IMR-90 (cell line): ENCODE data around the gene JAKMIP1. TPM values are rescaled to one million over a fixed set of nuclear protein-coding genes. Genes with fewer than 3 reads are reported as not detected.

Experiments used
- ATAC-seq: fragments of 200-7000 bp; cut with Tn5 transposase; 2 replicates; pipeline ENCODE4 v1.9.1; 2020; ENCODE audit warnings: low read depth, mild to moderate bottlenecking, moderate library complexity
- BruUV-seq: library from RNA; stranded (reverse); fragments of 400-500 nt; replicated peaks from 2 replicates; lab custom pipeline; 2021; lab: Mats Ljungman, UMichigan
- CTCF ChIA-PET: fragments of 300-600 bp; formaldehyde crosslinking; extraction: SDS; loops from one replicate; lab custom pipeline; 2021; ENCODE audit warnings: antibody characterized with exemption; lab: Yijun Ruan, JAX
- POLR2A ChIA-PET: fragments of 300-600 bp; sonication (Branson Sonifier 250); formaldehyde crosslinking; loops from one replicate; lab custom pipeline; 2022; ENCODE audit warnings: antibody characterized with exemption; ENCODE audit not compliant: unreplicated experiment; lab: Charles Lee
- DNase-seq: peaks from one replicate; pipeline ENCODE4 v3.0.0; 2013
- H2AFZ ChIP-seq: replicated peaks from 2 replicates; pipeline ENCODE3; 2013; ENCODE audit warnings: low read length, mild to moderate bottlenecking; ENCODE audit not compliant: poor library complexity
- H2AK5ac ChIP-seq: 2 replicates; pipeline ENCODE4 v1.6.1; 2013; ENCODE audit warnings: low read depth, low read length, inconsistent platforms
- H2AK9ac ChIP-seq: replicated peaks from 2 replicates; pipeline ENCODE3; 2013; ENCODE audit warnings: mild to moderate bottlenecking, low read depth, low read length, moderate library complexity; ENCODE audit not compliant: poor library complexity
- H2BK120ac ChIP-seq: 2 replicates; pipeline ENCODE4 v1.6.1; 2013; ENCODE audit warnings: low read depth, low read length, inconsistent platforms
- H2BK15ac ChIP-seq: 3 replicates; pipeline ENCODE4 v1.6.1; 2013; ENCODE audit warnings: low read depth, low read length, inconsistent platforms
- H2BK20ac ChIP-seq: 2 replicates; pipeline ENCODE4 v1.6.1; 2013; ENCODE audit warnings: low read depth, mild to moderate bottlenecking, inconsistent platforms, low read length, moderate library complexity
- H2BK5ac ChIP-seq: 2 replicates; pipeline ENCODE4 v1.6.1; 2013; ENCODE audit warnings: mild to moderate bottlenecking, low read depth, low read length, inconsistent platforms; ENCODE audit not compliant: poor library complexity, severe bottlenecking
- H3K14ac ChIP-seq: replicated peaks from 2 replicates; pipeline ENCODE4 v1.6.1; 2013; ENCODE audit warnings: low read depth, low read length, inconsistent platforms
- H3K18ac ChIP-seq: 2 replicates; pipeline ENCODE4 v1.6.1; 2013; ENCODE audit warnings: low read depth, low read length, control low read depth
- H3K23ac ChIP-seq: 2 replicates; pipeline ENCODE4 v1.6.1; 2013; ENCODE audit warnings: low read depth, low read length, inconsistent platforms
- H3K27ac ChIP-seq: 2 replicates; pipeline ENCODE4 v1.5.1; 2013; ENCODE audit warnings: mild to moderate bottlenecking, control low read depth, low read length; ENCODE audit not compliant: insufficient read depth
- H3K27me3 ChIP-seq: 2 replicates; pipeline ENCODE4 v1.6.1; 2013; ENCODE audit warnings: low read length; ENCODE audit not compliant: control insufficient read depth, insufficient read depth
- H3K36me3 ChIP-seq: 2 replicates; pipeline ENCODE4 v1.6.1; 2013; ENCODE audit warnings: low read length, mixed read lengths; ENCODE audit not compliant: control insufficient read depth, insufficient read depth
- H3K4ac ChIP-seq: 2 replicates; pipeline ENCODE4 v1.6.1; 2013; ENCODE audit warnings: low read depth, low read length, inconsistent platforms
- H3K4me1 ChIP-seq: 2 replicates; pipeline ENCODE4 v1.6.1; 2013; ENCODE audit warnings: low read length, mixed read lengths; ENCODE audit not compliant: control insufficient read depth, insufficient read depth
- H3K4me2 ChIP-seq: 2 replicates; pipeline ENCODE4 v1.6.1; 2013; ENCODE audit warnings: low read depth, mild to moderate bottlenecking, control low read depth, low read length, moderate library complexity
- H3K4me3 ChIP-seq: 2 replicates; pipeline ENCODE4 v1.5.1; 2013; ENCODE audit warnings: low read depth, mild to moderate bottlenecking, control low read depth, low read length, moderate library complexity; ENCODE audit not compliant: insufficient read depth
- H3K56ac ChIP-seq: 2 replicates; pipeline ENCODE4 v1.6.1; 2013; ENCODE audit warnings: low read length, inconsistent platforms; ENCODE audit not compliant: insufficient read depth; ENCODE audit errors: extremely low read depth
- H3K79me1 ChIP-seq, 2 experiments: 2 replicates each; pipeline ENCODE4 v1.6.1; 2013; ENCODE audit warnings: low read length in 2 of 2, inconsistent platforms in 1 of 2, low read depth in 1 of 2
- H3K9ac ChIP-seq: 2 replicates; pipeline ENCODE4 v1.6.1; 2013; ENCODE audit warnings: low read depth, low read length, control low read depth
- H3K9me1 ChIP-seq: 2 replicates; pipeline ENCODE4 v1.6.1; 2013; ENCODE audit warnings: low read length, inconsistent platforms; ENCODE audit not compliant: insufficient read depth
- H3K9me3 ChIP-seq: 2 replicates; pipeline ENCODE4 v1.6.1; 2013; ENCODE audit warnings: low read length; ENCODE audit not compliant: control insufficient read depth, insufficient read depth
- H4K20me1 ChIP-seq: 2 replicates; pipeline ENCODE4 v1.6.1; 2013; ENCODE audit warnings: low read length, inconsistent platforms; ENCODE audit not compliant: insufficient read depth
- H4K5ac ChIP-seq: 2 replicates; pipeline ENCODE4 v1.6.1; 2013; ENCODE audit warnings: mild to moderate bottlenecking, low read depth, low read length, control low read depth
- H4K8ac ChIP-seq, 2 experiments: 2 replicates each; pipeline ENCODE4 v1.6.1; 2013; ENCODE audit warnings: low read depth in 2 of 2, low read length in 2 of 2, control low read depth in 1 of 2, inconsistent platforms in 1 of 2
- H4K91ac ChIP-seq: 2 replicates; pipeline ENCODE4 v1.6.1; 2013; ENCODE audit warnings: low read depth, low read length, inconsistent platforms; ENCODE audit not compliant: insufficient read depth
- BHLHE40 ChIP-seq: fragments of 150-350 bp; IDR thresholded peaks from 2 replicates; pipeline ENCODE4 v1.6.1; 2016; ENCODE audit warnings: mild to moderate bottlenecking, low read depth, low read length
- FOS ChIP-seq: fragments of 150-350 bp; IDR thresholded peaks from 2 replicates; pipeline ENCODE4 v1.6.1; 2016; ENCODE audit warnings: low read depth, low read length
- MAFK ChIP-seq: IDR thresholded peaks from 2 replicates; pipeline ENCODE4 v1.6.1; 2012; ENCODE audit warnings: low read depth, low read length, improper control_type of control experiment
- MAZ ChIP-seq: IDR thresholded peaks from 2 replicates; pipeline ENCODE4 v1.6.1; 2012; ENCODE audit warnings: low read depth, mild to moderate bottlenecking, low read length, improper control_type of control experiment, moderate library complexity, borderline replicate concordance
- MXI1 ChIP-seq: IDR thresholded peaks from 2 replicates; pipeline ENCODE4 v1.6.1; 2012; ENCODE audit warnings: low read depth, mild to moderate bottlenecking, low read length, moderate library complexity, borderline replicate concordance
- NFE2L2 ChIP-seq: fragments of 150-350 bp; IDR thresholded peaks from 2 replicates; pipeline ENCODE4 v1.6.1; 2016; ENCODE audit warnings: low read depth, mild to moderate bottlenecking, low read length
- POLR2A ChIP-seq: IDR thresholded peaks from 2 replicates; pipeline ENCODE4 v1.6.1; 2012; ENCODE audit warnings: mild to moderate bottlenecking, low read depth, low read length
- RAD21 ChIP-seq: IDR thresholded peaks from 2 replicates; pipeline ENCODE4 v1.6.1; 2012; ENCODE audit warnings: low read length, improper control_type of control experiment
- RFX5 ChIP-seq: IDR thresholded peaks from 2 replicates; pipeline ENCODE4 v1.8.0; 2012; ENCODE audit warnings: low read depth, mild to moderate bottlenecking, low read length, moderate library complexity
- SMC3 ChIP-seq: fragments of 150-350 bp; IDR thresholded peaks from 2 replicates; pipeline ENCODE4 v1.6.1; 2016; ENCODE audit warnings: low read depth, mild to moderate bottlenecking, antibody characterized with exemption, low read length, moderate library complexity
- WGBS, 2 experiments: methylation state at CpG; one replicate each; pipeline versions ENCODE4 v1.1.5 to v1.1.7; 2013; ENCODE audit warnings: missing lambda C conversion rate in 2 of 2; ENCODE audit not compliant: insufficient read length in 1 of 2; ENCODE audit errors: extremely low coverage in 2 of 2; 5-methylcytosine and 5-hydroxymethylcytosine counted together
- dilution Hi-C: fragments of 300-500 bp; cut with HindIII; formaldehyde crosslinking; loops from one replicate; pipeline ENCODE4 v1.14.3; 2018; ENCODE audit warnings: low sequenced_read_pairs; ENCODE audit not compliant: unreplicated experiment
- in situ Hi-C: fragments of 300-500 bp; cut with MboI; formaldehyde crosslinking; loops from 3 replicates; pipeline ENCODE4 v1.14.3; 2019; ENCODE audit warnings: low sequenced_read_pairs, inconsistent platforms, mixed read lengths
- intact Hi-C: fragments of 100-400 bp; cut with micrococcal nuclease; formaldehyde crosslinking; loops from 2 replicates; pipeline ENCODE4 v1.10.0; 2022
- polyA plus RNA-seq, 3 experiments: library from polyadenylated mRNA; depleted of rRNA; stranded (reverse); fragments of >200 nt; gene quantifications; 2 replicates each; pipeline ENCODE4 v1.2.3, GENCODE V29; 2012; ENCODE audit warnings: low replicate concordance in 1 of 3
- total RNA-seq: library from RNA; depleted of rRNA; stranded (reverse); fragments of >200 nt; gene quantifications from 2 replicates; pipeline ENCODE4 v1.2.3, GENCODE V29; 2012
- TF ChIP-seq, protein P1 (sequence below): conservative IDR thresholded peaks from 2 replicates; pipeline ENCODE4 v1.5.1; 2012; ENCODE audit warnings: mild to moderate bottlenecking, low read depth, low read length, improper control_type of control experiment
- TF ChIP-seq, protein P2 (sequence below): fragments of 150-350 bp; IDR thresholded peaks from 2 replicates; pipeline ENCODE4 v1.6.1; 2016; ENCODE audit warnings: low read depth, mild to moderate bottlenecking, low read length, moderate library complexity, borderline replicate concordance

Gene JAKMIP1
- total and polyA plus RNA-seq, 2 of the 4 experiments (the other 2 are of a cell fraction) = not detected

DNA sequence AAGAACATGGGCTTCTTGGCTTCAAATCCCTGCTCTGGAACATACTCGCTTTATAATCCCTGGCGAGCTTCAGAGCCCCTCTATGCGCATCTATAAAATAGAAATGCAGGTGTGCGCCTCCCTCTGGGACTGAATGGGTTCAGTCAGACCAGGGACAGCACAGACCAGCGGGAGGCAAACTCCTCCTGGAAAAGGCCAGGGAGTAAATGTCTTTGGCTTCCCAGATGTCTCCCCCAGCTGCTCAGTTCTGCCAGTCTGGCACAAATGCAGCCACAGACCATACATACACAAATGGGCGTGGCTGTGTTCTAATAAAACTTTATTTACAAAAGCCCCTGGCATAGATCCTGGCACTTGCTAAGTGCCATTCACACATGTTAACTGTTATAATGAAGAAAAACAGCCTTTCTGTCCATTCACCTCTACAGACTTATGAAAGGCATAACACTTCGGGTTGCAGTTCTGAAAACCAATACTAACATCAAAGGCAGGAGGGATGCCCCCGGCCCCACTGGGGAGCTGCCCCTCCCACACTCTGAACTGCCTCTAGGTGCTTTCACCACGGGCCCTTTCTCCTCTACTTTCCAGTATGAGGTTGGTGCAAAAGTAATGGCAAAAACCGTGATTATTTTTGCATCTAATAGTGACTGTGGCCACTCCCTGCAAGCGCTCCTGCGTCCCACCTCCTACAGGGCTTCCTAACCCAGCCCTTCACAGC lies 4.6 kb downstream of the JAKMIP1 start:
- Histone ChIP-seq H3K4me2 (no peak overlapping the region), H3K9me1 (no peaks in the 10 kb centered on the region), H4K8ac (no peak overlapping the region), H3K23ac (no peak overlapping the region), H4K20me1 (no peaks in the 10 kb centered on the region), H3K14ac (no peak overlapping the region), H2BK20ac (no peak overlapping the region), H3K4ac (no peak overlapping the region), H2AFZ (no peak overlapping the region), H2BK5ac (no peak overlapping the region), H3K4me1 (no peaks in the 10 kb centered on the region; the same call in 1 of the 2 replicates), H3K56ac (no peak overlapping the region), H3K27ac (no peak overlapping the region), H3K27me3 (peaks cover 32% of the 10 kb centered on the region; the same call in 1 of the 2 replicates), H2BK15ac (no peak overlapping the region), H3K4me3 (no peak overlapping the region), H2BK120ac (no peak overlapping the region), H3K79me1 (no peaks in the 10 kb centered on the region), H4K91ac (no peak overlapping the region), H3K9me3 (no peaks in the 10 kb centered on the region), H3K9ac (no peak overlapping the region), H3K36me3 (no peaks in the 10 kb centered on the region), H2AK9ac (no peak overlapping the region), H4K5ac (no peak overlapping the region), H3K18ac (no peak overlapping the region), H2AK5ac (no peak overlapping the region)
- no peak for TF ChIP-seq RAD21
- no peak for TF ChIP-seq MAFK
- TF ChIP-seq SMC3 = no peak
- no peak for TF ChIP-seq MAZ
- TF ChIP-seq BHLHE40 = no peak
- TF ChIP-seq RFX5 = no peak
- no peak for TF ChIP-seq POLR2A
- no peak for TF ChIP-seq NFE2L2
- TF ChIP-seq, protein P1, sequence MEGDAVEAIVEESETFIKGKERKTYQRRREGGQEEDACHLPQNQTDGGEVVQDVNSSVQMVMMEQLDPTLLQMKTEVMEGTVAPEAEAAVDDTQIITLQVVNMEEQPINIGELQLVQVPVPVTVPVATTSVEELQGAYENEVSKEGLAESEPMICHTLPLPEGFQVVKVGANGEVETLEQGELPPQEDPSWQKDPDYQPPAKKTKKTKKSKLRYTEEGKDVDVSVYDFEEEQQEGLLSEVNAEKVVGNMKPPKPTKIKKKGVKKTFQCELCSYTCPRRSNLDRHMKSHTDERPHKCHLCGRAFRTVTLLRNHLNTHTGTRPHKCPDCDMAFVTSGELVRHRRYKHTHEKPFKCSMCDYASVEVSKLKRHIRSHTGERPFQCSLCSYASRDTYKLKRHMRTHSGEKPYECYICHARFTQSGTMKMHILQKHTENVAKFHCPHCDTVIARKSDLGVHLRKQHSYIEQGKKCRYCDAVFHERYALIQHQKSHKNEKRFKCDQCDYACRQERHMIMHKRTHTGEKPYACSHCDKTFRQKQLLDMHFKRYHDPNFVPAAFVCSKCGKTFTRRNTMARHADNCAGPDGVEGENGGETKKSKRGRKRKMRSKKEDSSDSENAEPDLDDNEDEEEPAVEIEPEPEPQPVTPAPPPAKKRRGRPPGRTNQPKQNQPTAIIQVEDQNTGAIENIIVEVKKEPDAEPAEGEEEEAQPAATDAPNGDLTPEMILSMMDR = no peak
- TF ChIP-seq MXI1 = no peak
- TF ChIP-seq, protein P2, sequence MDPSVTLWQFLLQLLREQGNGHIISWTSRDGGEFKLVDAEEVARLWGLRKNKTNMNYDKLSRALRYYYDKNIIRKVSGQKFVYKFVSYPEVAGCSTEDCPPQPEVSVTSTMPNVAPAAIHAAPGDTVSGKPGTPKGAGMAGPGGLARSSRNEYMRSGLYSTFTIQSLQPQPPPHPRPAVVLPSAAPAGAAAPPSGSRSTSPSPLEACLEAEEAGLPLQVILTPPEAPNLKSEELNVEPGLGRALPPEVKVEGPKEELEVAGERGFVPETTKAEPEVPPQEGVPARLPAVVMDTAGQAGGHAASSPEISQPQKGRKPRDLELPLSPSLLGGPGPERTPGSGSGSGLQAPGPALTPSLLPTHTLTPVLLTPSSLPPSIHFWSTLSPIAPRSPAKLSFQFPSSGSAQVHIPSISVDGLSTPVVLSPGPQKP = no peak
- no peak for TF ChIP-seq FOS
- WGBS, 2 experiments = 78% methylated on average over 4 of the region's 12 CpGs; no CpG with 5 or more reads in 1 of the 2 experiments
- intact Hi-C loops (no loop called here), in situ Hi-C loops (no loop called here), dilution Hi-C loops (no loop called here)
- no peak for ATAC-seq
- no peak for DNase-seq
- ChIA-PET CTCF (no interaction called here), POLR2A (no interaction called here)
- BruUV-seq = no TSS peak
